Fibroblast of skin of right quadriceps (primary cell): ENCODE data around the gene ARL14.
"Not testable (repeated sequence)": the region's sequence is repeated elsewhere in the genome, so short reads cannot be mapped to it uniquely, and the experiment has no call there.

ENCODE experiments used
- DNase-seq: peaks from one replicate; pipeline ENCODE4 v3.0.0-alpha.2; 2013

ARL14 gene

GRCh38 chr3:160678292-160678842, 1.4 kb downstream of the ARL14 start:
- peak; percentile 9 for DNase-seq

DNA sequence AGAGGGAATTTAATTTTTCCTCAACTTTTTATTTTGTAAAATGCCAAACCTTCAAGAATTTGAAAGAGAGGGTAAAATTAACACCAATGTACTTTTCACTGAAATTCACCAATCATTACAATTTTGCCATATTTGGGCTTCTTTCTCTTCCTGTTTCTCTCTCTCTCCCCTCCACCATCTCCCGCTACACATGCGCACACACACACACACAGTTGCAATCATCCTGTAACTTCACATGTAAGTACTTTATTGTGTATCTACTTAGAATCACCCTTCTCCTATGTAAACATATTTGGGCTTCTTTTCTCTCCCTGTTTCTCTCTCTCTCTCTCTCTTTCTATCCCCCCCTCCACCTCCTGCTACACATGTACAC, 7.4 kb downstream of the ARL14 start:
- no peak for DNase-seq

DNA sequence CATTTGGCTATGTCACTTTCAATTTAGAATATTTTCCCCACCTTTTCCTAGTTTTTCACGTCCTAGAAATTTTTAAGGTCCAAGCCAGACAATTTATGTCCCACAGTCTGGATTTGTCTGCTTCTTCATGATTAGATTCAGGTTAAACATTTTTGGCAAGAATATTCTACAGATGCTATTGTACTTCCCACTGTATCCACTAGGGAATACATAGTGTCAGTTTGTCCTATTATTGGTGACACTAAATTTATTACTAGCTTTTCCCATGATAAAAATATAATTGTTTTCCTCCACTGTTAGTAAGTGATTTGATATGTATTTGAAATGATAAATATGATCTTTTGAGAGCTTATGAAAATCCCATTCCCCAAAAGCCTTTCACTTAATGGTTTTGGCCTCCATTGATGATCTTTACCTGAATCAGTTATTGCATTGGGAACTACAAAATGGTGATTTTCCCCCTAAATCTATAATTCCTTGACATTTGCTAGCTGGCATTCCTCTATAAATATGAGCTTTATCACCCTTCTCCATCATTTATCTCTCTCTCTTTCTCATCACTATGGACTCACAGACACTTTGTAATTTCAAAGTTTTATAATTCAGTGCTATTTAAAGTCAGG, 8.3 kb downstream of the ARL14 start:
- no peak for DNase-seq

DNA sequence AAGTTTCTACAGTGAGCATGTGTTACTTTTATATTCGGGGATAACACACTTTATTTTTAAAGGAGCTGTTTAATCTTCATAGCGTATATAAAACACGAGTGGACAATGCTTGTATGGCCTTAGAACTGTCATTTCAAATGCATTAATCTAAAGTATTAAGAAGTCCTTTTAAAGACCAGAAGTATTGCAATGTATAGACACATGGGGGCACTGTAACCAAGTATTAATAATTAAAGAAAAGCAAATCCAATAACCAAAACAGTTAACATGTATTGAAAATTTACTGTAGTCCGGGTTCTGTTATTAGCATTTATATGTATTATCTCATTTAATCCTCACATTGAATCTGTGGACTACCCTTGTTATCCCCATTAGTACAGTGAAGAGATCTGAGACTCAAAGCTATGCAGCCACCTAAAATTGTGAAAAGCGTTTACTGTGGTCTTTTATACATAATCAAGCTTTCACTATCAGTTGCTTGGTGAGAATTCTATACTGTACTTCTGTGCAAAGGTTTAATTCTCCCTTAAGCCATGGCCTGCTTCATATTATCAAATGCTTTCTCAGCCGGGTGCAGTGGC, 10.1 kb downstream of the ARL14 start:
- DNase-seq = peak; percentile 15

DNA sequence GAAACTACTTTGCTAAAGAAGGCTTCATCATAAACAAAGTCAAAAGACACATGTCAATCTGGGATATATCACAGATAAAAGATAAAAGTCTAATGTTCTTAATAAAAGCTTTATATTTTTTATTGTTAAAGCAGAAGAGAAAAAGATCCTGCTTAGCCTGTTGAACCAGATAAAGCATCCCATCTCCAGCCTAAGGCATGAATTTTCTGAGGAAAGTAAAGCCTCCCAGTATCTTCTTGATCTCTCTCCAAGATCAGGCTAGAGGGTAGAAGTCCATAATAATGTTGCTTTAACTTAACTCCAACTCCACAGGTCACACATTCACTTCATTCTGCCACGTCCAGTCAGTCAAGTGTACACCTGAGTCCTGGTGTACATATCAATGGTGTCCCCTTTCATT, 14.2 kb downstream of the ARL14 start:
- no peak for DNase-seq

DNA sequence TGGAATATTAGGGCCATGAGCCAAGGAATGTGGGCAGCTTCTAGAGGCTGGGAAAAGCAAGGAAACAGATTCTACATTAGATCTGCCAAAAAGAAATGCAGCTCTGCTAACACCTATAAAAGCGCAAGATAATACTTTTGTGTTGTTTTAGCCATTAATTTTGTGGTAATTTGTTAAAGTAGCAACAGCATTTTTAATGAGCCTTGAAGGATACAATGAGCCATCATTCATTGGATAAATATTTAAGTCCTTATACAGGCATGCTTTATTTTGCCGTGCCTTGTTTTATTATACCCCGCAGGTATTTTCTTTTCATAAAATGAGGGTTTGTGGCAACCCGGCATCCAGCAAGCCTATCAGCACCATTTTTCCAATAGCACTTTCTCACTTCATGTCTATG, 15.0 kb downstream of the ARL14 start:
- DNase-seq = no peak

DNA sequence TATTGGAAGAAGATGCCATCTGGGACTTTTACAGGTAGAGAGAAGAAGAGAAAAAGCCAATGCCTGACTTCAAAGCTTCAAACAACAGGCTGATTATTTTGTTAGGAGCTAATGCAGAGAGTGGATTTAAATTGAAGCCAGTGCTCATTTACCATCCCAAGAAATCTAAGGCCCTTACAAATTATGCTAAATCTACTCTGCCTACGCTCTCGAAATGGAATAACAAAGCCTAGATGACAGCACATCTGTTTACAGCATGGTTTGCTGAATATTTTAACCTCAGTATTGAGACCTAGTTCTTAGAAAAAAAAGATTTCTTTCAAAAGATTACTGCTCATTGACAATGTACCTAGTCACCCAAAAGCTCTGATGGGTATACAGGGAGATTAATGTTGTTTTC, 16.2 kb downstream of the ARL14 start:
- no peak for DNase-seq

DNA sequence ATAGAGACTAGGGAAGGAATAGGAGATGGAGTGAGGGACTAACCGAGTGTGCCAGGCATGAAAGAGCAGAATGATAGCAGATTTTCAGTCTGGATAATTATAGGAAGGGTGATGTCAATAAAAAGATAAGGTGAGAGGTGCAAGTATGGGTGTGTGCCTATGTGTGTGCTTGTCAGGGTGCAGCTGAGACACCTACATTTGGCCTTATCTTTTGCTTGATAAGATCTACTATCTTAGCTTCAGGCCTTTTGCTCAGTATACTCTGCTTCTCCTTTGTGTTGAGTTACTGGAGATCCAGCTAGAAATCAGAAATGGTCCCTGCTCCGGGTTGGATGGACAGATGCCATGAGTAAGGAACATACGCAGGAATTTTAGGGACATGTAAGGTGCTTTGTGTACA, 17.4 kb downstream of the ARL14 start:
- DNase-seq = no peak

DNA sequence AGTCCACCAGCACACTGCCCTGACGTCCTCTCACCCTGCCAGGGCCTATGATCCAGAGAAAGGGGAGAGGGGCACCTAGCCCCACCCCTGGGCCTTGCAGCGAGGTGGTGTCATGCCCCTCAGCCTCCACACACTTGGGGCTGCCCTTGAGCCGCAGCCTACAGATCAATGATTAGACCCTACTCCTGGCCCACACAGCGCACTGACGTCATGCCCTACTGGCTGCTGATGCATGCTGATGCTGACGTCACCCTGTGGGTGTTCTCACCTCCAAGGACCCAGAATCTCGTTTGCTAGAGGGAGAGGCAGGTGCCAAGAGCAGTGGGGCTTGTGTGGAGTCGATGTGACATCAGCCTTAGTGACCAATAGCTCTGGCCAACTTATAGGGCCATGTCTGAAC, 18.0 kb downstream of the ARL14 start:
- DNase-seq = no peak

DNA sequence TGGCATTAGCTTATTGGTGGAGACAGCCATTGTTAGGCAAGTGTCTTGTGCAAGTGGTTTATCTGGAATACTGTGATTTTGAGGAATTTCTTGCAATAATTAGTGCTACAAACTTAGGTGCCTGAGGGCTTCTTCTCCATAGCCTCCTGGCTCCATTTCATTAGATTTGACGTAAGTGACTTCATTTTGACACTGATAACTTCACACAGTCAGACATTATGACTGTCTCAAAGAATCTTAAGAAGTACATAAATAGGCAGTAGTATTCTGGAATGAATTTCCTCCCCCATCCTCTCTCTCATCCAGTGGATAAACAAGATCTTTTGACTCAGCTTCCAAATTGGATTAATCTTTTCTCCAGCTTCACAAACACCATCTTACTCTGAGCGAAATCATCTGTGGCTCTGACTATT, 19.0 kb downstream of the ARL14 start:
- peak; percentile 60 for DNase-seq

- DNase-seq = peak; percentile 85
These were observed 20.8 kb downstream of the ARL14 start for GRCh38 chr3:160697637-160698380.

DNA sequence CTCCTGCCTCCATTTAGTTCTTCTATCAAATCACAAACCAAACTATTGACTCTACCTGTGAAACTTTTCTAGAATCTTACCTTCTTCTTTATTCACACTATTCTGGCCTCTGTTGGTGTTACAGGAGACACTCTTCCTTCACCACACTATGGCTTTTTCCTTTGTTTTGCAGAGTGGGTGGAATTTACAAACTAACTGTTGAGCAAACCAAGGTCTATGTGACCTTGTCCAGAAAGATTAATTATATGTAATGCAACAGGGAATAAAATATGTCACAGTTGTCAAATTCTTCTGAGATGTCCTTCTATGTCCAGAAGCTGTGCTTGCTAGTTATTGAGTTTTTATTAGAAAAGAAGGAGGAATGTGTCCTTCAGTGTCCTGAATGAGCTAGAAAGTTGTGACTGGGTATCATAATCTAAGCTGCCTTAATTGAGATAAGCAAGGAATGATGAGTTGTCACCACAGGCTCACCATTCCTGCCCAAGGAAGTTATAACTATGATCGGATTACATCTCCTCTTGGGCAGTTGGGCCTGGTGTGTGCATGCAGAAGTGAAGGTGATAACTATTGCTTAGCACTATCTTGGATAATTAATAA, 21.7 kb downstream of the ARL14 start:
- peak; percentile 8 for DNase-seq

GRCh38 chr3:160701490-160701889, 24.5 kb downstream of the ARL14 start:
- DNase-seq = no peak

DNA sequence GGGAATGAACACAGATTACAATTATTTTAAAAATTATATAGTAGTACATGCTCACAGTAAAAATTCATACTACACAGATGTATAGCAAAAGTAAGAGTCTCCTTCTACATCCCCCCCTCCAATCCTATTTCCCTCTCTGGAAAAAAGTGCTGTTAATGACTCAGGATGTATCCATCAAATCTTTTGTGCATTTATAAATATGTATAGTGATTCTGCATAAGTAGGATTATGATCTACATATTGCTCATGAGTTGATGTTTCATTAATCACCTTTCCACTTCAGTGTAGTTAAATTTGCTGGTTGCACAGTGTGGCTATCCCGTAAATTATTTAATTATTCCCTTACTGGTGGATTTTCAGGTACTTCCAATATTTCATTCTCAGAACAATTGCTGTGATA, 25.3 kb downstream of the ARL14 start:
- no peak for DNase-seq

- DNase-seq = peak; percentile 50
These were observed 27.0 kb downstream of the ARL14 start for GRCh38 chr3:160703974-160704373.

GRCh38 chr3:160707187-160707794, 30.3 kb downstream of the ARL14 start:
- DNase-seq = peak; percentile 45

DNA sequence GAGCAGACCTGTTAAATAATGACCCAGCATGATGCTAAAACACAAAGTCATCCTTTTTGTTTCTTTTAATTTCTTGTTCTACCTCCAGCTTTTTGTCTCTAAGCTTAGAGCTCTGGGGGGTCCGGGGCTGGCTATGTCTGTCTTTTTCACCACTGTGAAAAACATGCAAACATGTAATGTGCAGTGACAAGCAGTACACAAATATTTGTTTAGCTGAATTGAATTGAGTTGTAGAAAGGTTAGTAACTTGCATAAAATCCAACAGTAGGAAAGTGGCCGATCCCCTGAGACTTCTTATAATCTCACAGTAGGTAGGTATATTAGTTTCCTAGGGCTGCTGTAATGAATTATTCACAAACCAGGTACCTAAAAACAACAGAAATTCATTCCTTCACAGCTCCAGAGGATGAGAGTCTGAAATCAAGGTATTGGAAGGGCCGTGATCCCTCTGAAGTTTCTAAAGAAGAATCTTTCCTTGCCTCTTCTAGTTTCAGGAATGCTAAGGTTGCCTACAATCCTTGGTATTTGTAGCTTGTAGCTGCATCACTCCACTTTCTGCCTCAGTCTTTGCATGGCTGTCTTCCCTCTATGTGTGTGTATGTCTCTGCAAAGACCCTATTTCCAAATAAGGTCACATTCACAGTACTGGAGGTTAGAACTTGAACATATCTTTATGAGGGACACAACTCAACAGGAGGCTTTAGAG, 32.7 kb downstream of the ARL14 start:
- no peak for DNase-seq

GRCh38 chr3:160713144-160713543, 36.2 kb downstream of the ARL14 start:
- DNase-seq = not testable (repeated sequence)

DNA sequence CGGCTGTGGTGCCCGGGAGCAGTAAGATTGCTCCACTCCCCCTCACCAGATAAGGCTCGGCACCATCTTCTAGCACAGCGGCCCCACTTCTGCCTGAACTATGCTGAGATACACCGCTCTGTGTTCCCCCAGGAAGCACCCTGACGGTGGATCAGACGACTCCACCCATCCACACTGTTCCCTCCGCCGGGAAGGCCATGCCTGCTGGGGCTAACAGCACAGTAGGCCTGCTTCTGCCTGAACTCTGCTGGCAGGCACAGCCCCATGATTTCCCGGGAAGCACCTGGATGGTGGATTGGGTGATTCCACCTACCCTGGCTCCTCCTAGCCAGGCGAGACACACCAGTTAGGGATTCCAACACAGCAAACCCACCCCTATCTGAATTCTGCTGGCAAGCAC, 42.8 kb downstream of the ARL14 start:
- DNase-seq = no peak

GRCh38 chr3:160720123-160720746, 43.3 kb downstream of the ARL14 start:
- no peak for DNase-seq

DNA sequence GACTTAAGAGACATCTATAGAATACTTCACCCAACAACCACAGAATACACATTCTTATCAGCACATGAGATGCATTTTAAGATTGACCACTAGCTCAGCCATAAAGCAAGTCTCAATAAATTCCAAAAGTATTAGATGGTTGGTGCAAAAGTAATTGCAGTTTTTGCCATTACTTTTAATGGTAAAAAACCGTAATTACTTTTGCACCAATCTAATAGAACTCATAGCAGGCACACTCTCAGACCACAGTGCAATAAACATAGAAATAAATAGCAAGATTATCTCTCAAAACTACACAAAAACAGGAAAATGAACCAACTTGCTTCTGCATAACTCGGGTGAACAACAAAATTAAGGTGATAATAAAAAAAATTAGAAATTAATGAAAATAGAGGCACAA, 45.4 kb downstream of the ARL14 start:
- no peak for DNase-seq

DNA sequence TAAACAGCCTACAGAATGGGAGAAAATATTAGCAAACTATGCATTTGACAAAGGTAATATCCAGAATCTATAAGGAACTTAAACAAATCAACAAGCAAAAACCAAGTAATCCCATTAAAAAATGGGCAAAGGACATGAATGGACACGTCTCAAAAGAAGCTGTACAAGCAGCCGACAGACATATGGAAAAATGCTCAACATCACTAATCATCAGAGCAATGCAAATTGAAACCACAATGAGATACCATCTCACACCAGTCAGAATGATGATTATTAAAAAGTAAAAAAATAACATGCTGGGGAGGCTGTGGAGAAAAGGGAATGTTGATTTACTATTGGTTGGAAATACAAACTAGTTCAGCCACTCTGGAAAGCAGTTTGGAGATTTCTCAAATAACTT, 48.4 kb downstream of the ARL14 start:
- no peak for DNase-seq
